ENCODE measurements around the gene CRYL1. TPM values are rescaled to one million over a fixed set of nuclear protein-coding genes. Genes with fewer than 3 reads are reported as not detected.

CRYL1 gene
- total and polyA plus RNA-seq, 9 of the 15 experiments (the other 6 are each of a cell fraction or from before 2014, with no cell fraction given), result 1.0 to 6.9 (median 2.4) TPM

DNA sequence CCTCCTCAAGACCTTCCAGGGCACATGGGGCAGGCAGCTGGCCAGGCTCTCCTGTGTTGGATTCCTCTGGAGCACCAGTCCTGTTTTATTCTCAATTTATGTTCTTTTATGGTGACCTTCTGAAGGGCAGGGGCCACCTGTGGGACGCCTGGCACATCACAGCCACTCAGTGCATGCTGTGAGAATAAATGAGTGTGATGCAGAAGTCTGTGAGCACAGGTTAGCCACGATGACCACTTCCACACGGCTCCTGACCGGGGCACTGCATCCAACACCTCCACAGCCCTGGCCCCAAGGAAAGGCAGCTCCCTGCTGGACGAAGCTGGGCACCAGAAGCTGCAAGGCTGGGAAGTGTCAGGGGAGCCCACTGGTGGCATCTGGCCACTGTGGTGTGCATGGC is 122.8 kb downstream of the CRYL1 start (continued):
- TF ChIP-seq, protein P1, sequence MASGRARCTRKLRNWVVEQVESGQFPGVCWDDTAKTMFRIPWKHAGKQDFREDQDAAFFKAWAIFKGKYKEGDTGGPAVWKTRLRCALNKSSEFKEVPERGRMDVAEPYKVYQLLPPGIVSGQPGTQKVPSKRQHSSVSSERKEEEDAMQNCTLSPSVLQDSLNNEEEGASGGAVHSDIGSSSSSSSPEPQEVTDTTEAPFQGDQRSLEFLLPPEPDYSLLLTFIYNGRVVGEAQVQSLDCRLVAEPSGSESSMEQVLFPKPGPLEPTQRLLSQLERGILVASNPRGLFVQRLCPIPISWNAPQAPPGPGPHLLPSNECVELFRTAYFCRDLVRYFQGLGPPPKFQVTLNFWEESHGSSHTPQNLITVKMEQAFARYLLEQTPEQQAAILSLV (tag; IDR thresholded peaks at IDR 0.05), result no peak
- no peak for TF ChIP-seq ZC3H4 (CRISPR knock-in tag; IDR thresholded peaks at IDR 0.05; ENCODE audit: borderline replicate concordance)

DNA sequence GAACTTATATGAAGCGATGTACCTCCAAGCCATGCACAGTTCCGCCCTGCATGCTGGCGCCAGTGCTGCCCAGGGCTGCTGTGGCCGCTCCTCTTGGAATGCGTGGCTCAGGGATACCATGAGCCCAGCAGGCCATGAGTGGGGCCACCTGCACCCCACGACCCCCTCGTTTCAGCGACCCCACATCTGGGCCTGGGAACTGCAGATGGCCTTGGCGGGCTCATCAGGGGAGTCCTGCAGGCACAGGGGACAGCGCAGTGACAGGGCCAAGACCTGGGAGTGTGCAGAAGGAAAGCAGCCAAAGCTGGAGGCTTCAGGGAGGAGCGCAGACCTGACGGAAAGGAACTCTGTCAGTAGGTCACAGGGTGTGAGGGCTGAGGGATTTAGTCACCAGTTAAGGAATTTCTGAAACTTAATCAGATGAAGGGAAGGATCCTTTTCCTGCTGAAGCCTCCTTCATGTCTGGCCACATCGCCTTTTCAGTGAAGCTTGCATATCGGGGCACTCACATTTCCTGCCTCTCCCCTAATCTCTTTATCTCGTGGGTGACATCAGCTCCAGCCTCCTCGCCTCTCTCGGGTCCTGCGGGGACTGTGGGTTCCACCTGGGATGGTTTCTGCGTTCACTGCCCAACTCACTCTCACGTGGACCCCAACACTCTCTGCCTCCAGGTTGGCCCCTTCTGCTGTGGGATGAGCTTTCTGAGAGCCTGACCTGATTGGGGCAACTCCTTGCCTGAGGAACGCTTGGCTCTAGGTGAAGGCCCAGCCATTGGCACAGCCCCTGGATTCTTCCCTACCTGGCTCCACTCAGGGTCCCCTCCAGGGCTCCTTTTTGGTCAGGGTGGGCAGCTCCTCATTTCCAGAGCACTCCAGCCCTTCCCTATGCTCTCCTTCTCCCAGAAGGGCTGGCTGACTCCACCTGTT is 123.5 kb downstream of the CRYL1 start:
- intact Hi-C loops (cut with micrococcal nuclease) (no loop called here), in situ Hi-C loops (cut with MboI) (no loop called here)
- POLR2A ChIA-PET, result interaction anchor here (0.7 kb wide), 1 partner anchor 136 kb away, joined by 3 read pairs; no protein-coding TSS in a partner anchor
- FAIRE-seq (no peak), ATAC-seq (no peak), DNase-seq (ENCODE audit: extremely low read depth in 1 of 4, low spot score in 3 of 4) (no peak)
- Histone ChIP-seq H3K27me3 (ENCODE audit: control insufficient read depth in 2 of 2, insufficient read depth in 2 of 2, low read length in 2 of 2) (peaks cover 0 to 17% of the 10 kb centered on the region in 2 experiments; a peak in 2 of 5 replicates), H3K4me2 (ENCODE audit: insufficient read depth, low read length) (no peak overlapping the region), H3K9ac (ENCODE audit: insufficient read depth in 1 of 2, low read depth in 2 of 2, low read length in 2 of 2) (no peak overlapping the region), H3K4me1 (replicated peaks in 1 of 2; ENCODE audit: control insufficient read depth in 2 of 2, insufficient read depth in 2 of 2, low read length in 2 of 2) (peaks cover 0 to 5% of the 10 kb centered on the region in 2 experiments; a peak in 2 of 5 replicates), H3K9me1 (ENCODE audit: control insufficient read depth, insufficient read depth, low read length) (no peaks in the 10 kb centered on the region), H3K27ac (ENCODE audit: extremely low read depth, low read depth, low read length) (no peak overlapping the region), H3K36me3 (ENCODE audit: control insufficient read depth, insufficient read depth, low read length) (no peaks in the 10 kb centered on the region), H3K79me2 (ENCODE audit: control insufficient read depth, insufficient read depth, low read length) (no peaks in the 10 kb centered on the region), H2AFZ (ENCODE audit: low read depth, low read length) (no peak overlapping the region), H3K4me3 (no peak overlapping the region), H3K9me3 (replicated peaks; ENCODE audit: control insufficient read depth, insufficient read depth, low read depth, low read length) (no peaks in the 10 kb centered on the region), H4K20me1 (replicated peaks; ENCODE audit: control insufficient read depth, insufficient read depth, low read length) (no peaks in the 10 kb centered on the region)
- BruUV-seq (replicated peaks), result no TSS peak
- CTCF ChIA-PET (ENCODE audit: low intra/inter-chr PET ratio), result no interaction called here
- 6% methylated on average over 18 of the region's 21 CpGs for WGBS (ENCODE audit: insufficient coverage, low coverage, missing lambda C conversion rate)
- TF ChIP-seq ARID2 (IDR thresholded peaks at IDR 0.05), result no peak
- TF ChIP-seq ZNF134 (CRISPR knock-in tag; conservative IDR thresholded peaks at IDR 0.05), result peak; percentile 64; the same call in 1 of the 2 replicates
- TF ChIP-seq, protein P2, sequence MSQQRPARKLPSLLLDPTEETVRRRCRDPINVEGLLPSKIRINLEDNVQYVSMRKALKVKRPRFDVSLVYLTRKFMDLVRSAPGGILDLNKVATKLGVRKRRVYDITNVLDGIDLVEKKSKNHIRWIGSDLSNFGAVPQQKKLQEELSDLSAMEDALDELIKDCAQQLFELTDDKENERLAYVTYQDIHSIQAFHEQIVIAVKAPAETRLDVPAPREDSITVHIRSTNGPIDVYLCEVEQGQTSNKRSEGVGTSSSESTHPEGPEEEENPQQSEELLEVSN (IDR thresholded peaks at IDR 0.05; ENCODE audit: borderline replicate concordance in 1 of 2, extremely low read depth in 1 of 2, insufficient read depth in 1 of 2, insufficient read length in 1 of 2, low read depth in 1 of 2, low read length in 1 of 2, poor library complexity in 1 of 2, severe bottlenecking in 1 of 2), result no peak
- no peak for TF ChIP-seq ZBED1 (IDR thresholded peaks at IDR 0.05)
- TF ChIP-seq ZNF3 (CRISPR knock-in tag; IDR thresholded peaks at IDR 0.05), result no peak
- TF ChIP-seq, protein P3, sequence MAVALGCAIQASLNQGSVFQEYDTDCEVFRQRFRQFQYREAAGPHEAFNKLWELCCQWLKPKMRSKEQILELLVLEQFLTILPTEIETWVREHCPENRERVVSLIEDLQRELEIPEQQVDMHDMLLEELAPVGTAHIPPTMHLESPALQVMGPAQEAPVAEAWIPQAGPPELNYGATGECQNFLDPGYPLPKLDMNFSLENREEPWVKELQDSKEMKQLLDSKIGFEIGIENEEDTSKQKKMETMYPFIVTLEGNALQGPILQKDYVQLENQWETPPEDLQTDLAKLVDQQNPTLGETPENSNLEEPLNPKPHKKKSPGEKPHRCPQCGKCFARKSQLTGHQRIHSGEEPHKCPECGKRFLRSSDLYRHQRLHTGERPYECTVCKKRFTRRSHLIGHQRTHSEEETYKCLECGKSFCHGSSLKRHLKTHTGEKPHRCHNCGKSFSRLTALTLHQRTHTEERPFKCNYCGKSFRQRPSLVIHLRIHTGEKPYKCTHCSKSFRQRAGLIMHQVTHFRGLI (CRISPR knock-in tag; IDR thresholded peaks at IDR 0.05), result no peak
- 0 out of 2 replicates have a peak, but pooled peaks have one; percentile 30 for TF ChIP-seq FOSL1 (tag; conservative IDR thresholded peaks at IDR 0.05)
- no peak for TF ChIP-seq CCNT2 (IDR thresholded peaks at IDR 0.05; ENCODE audit: borderline replicate concordance, extremely low read depth, insufficient read length, low read depth, low read length)
- no peak for TF ChIP-seq POU5F1 (IDR thresholded peaks at IDR 0.05; ENCODE audit: borderline replicate concordance, low read depth, low read length, partially characterized antibody)
- no peak for TF ChIP-seq MXI1 (IDR thresholded peaks at IDR 0.05; ENCODE audit: low read depth, low read length)

Data from K562 (cell line).